Measurements from ENCODE around the gene MEGF8.

Gene MEGF8

DNA sequence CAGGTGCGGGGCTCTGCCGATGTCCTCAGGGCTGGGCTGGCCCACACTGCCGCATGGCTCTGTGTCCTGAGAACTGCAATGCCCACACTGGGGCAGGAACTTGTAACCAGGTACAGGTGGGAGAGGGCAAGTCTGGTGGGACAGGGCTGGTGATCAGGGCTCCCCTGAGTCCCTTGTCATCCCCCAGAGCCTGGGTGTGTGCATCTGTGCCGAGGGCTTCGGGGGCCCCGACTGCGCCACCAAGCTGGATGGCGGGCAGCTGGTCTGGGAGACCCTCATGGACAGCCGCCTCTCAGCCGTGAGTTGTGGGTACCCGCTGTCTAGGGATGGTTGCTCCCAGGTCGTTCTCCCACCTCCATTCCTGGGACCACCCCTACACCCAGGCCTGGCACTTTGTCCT is 30.5 kb downstream of the MEGF8 start:
- ATAC-seq = no peak

DNA sequence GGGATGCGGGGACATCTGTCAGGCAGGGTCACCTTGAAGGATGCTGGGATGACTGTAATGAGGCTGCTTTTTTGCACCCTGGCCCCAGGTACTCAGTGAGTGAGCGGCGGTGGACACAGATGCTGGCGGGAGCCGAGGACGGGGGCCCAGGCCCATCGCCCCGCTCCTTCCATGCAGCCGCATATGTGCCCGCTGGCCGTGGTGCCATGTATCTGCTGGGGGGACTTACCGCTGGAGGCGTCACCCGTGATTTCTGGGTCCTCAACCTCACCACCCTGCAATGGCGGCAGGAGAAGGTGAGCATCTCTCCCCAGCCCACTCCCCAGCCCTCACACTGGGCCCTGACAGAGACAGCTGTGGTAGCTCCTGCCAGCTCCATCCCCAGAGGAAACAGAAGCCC is 31.3 kb downstream of the MEGF8 start:
- no peak for ATAC-seq
- TF ChIP-seq PPARA (CRISPR knock-in tag; IDR thresholded peaks at IDR 0.05; ENCODE audit: borderline replicate concordance) (no peak), ZFP3 (CRISPR knock-in tag; IDR thresholded peaks at IDR 0.05) (no peak)
- TF ChIP-seq, protein P1, sequence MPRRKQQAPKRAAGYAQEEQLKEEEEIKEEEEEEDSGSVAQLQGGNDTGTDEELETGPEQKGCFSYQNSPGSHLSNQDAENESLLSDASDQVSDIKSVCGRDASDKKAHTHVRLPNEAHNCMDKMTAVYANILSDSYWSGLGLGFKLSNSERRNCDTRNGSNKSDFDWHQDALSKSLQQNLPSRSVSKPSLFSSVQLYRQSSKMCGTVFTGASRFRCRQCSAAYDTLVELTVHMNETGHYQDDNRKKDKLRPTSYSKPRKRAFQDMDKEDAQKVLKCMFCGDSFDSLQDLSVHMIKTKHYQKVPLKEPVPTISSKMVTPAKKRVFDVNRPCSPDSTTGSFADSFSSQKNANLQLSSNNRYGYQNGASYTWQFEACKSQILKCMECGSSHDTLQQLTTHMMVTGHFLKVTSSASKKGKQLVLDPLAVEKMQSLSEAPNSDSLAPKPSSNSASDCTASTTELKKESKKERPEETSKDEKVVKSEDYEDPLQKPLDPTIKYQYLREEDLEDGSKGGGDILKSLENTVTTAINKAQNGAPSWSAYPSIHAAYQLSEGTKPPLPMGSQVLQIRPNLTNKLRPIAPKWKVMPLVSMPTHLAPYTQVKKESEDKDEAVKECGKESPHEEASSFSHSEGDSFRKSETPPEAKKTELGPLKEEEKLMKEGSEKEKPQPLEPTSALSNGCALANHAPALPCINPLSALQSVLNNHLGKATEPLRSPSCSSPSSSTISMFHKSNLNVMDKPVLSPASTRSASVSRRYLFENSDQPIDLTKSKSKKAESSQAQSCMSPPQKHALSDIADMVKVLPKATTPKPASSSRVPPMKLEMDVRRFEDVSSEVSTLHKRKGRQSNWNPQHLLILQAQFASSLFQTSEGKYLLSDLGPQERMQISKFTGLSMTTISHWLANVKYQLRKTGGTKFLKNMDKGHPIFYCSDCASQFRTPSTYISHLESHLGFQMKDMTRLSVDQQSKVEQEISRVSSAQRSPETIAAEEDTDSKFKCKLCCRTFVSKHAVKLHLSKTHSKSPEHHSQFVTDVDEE (CRISPR knock-in tag; IDR thresholded peaks at IDR 0.05) = no peak

More for the DNA sequence above, 30.5 kb downstream of the MEGF8 start:
- TF ChIP-seq ZNF8 (CRISPR knock-in tag; IDR thresholded peaks at IDR 0.05) (no peak), BACH2 (CRISPR knock-in tag; IDR thresholded peaks at IDR 0.05; ENCODE audit: borderline replicate concordance) (no peak), GLIS3 (CRISPR knock-in tag; IDR thresholded peaks at IDR 0.05) (no peak)
- TF ChIP-seq, protein P2, sequence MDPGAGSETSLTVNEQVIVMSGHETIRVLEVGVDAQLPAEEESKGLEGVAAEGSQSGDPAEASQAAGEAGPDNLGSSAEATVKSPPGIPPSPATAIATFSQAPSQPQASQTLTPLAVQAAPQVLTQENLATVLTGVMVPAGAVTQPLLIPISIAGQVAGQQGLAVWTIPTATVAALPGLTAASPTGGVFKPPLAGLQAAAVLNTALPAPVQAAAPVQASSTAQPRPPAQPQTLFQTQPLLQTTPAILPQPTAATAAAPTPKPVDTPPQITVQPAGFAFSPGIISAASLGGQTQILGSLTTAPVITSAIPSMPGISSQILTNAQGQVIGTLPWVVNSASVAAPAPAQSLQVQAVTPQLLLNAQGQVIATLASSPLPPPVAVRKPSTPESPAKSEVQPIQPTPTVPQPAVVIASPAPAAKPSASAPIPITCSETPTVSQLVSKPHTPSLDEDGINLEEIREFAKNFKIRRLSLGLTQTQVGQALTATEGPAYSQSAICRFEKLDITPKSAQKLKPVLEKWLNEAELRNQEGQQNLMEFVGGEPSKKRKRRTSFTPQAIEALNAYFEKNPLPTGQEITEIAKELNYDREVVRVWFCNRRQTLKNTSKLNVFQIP (CRISPR knock-in tag; IDR thresholded peaks at IDR 0.05; ENCODE audit: borderline replicate concordance, low read depth) = no peak
- TF ChIP-seq, protein P3, sequence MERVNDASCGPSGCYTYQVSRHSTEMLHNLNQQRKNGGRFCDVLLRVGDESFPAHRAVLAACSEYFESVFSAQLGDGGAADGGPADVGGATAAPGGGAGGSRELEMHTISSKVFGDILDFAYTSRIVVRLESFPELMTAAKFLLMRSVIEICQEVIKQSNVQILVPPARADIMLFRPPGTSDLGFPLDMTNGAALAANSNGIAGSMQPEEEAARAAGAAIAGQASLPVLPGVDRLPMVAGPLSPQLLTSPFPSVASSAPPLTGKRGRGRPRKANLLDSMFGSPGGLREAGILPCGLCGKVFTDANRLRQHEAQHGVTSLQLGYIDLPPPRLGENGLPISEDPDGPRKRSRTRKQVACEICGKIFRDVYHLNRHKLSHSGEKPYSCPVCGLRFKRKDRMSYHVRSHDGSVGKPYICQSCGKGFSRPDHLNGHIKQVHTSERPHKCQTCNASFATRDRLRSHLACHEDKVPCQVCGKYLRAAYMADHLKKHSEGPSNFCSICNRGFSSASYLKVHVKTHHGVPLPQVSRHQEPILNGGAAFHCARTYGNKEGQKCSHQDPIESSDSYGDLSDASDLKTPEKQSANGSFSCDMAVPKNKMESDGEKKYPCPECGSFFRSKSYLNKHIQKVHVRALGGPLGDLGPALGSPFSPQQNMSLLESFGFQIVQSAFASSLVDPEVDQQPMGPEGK (CRISPR knock-in tag; IDR thresholded peaks at IDR 0.05; ENCODE audit: borderline replicate concordance) = no peak
- TF ChIP-seq, protein P4, sequence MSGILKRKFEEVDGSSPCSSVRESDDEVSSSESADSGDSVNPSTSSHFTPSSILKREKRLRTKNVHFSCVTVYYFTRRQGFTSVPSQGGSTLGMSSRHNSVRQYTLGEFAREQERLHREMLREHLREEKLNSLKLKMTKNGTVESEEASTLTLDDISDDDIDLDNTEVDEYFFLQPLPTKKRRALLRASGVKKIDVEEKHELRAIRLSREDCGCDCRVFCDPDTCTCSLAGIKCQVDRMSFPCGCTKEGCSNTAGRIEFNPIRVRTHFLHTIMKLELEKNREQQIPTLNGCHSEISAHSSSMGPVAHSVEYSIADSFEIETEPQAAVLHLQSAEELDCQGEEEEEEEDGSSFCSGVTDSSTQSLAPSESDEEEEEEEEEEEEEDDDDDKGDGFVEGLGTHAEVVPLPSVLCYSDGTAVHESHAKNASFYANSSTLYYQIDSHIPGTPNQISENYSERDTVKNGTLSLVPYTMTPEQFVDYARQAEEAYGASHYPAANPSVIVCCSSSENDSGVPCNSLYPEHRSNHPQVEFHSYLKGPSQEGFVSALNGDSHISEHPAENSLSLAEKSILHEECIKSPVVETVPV (CRISPR knock-in tag; IDR thresholded peaks at IDR 0.05) = no peak

DNA sequence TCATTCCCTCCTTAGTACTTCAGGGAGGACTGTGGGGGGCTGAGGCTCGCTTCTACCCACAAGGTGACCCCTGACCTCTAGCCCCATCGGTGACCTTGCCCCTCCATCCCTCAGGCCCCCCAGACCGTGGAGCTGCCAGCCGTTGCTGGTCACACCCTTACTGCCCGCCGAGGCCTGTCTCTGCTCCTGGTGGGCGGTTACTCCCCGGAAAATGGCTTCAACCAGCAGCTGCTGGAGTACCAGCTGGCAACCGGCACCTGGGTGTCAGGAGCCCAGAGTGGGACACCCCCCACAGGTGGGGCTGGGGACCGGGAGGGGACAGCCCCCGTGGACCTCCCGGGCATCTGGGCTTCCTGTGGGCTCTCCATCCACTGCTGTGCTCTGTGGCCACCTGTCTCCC is 31.9 kb downstream of the MEGF8 start:
- TF ChIP-seq ISL1 (CRISPR knock-in tag; IDR thresholded peaks at IDR 0.05) = no peak
- no peak for TF ChIP-seq ZFP3 (CRISPR knock-in tag; IDR thresholded peaks at IDR 0.05)
- no peak for TF ChIP-seq CSDC2 (CRISPR knock-in tag; IDR thresholded peaks at IDR 0.05)
- no peak for TF ChIP-seq RARB (CRISPR knock-in tag; IDR thresholded peaks at IDR 0.05)
- TF ChIP-seq ZFP30 (CRISPR knock-in tag; IDR thresholded peaks at IDR 0.05) = no peak
- TF ChIP-seq, protein P1 (CRISPR knock-in tag; IDR thresholded peaks at IDR 0.05) = no peak
- TF ChIP-seq ZNF8 (CRISPR knock-in tag; IDR thresholded peaks at IDR 0.05) = no peak
- TF ChIP-seq GLIS3 (CRISPR knock-in tag; IDR thresholded peaks at IDR 0.05) = no peak
- no peak for TF ChIP-seq ZC3H10 (CRISPR knock-in tag; IDR thresholded peaks at IDR 0.05)
- ATAC-seq = no peak

DNA sequence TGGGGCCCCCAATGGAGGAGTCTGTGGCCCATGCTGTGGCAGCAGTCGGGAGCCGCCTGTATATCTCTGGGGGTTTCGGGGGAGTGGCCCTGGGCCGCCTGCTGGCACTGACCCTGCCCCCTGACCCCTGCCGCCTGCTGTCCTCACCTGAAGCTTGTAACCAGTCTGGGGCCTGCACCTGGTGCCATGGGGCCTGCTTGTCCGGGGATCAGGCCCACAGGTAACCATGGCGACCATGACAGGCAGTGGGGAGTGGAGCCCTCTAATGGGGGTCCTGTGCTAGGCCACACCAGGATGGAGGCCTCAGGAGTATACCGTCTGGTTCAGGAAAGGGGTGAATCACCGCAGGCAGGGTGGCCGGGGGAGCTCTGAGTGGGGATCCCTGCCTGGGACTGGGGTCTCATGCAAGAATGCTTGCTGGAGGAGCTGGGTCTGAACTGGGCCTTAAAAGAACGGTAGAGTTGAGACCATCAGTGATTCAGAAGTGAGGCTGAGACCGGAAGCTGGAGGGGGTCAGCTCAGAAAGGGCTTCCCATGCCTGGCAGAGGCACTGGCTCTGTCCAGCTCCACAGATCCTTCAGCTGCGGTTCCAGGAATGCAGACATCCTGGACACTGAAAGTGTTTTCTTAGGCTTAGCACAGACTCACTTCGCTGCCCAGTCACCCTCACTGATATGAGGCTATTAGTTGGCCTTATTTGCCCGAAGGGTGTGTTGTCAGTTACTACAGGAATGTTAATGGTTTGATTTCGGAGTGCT is 35.5 kb downstream of the MEGF8 start:
- no peak for ATAC-seq
- TF ChIP-seq ZNF70 (CRISPR knock-in tag; IDR thresholded peaks at IDR 0.05) (no peak), ZC3H10 (CRISPR knock-in tag; IDR thresholded peaks at IDR 0.05) (no peak), TOX (CRISPR knock-in tag; IDR thresholded peaks at IDR 0.05; ENCODE audit: borderline replicate concordance) (no peak), ISL1 (CRISPR knock-in tag; IDR thresholded peaks at IDR 0.05) (no peak)
- TF ChIP-seq, protein P3 (CRISPR knock-in tag; IDR thresholded peaks at IDR 0.05; ENCODE audit: borderline replicate concordance) = no peak
- TF ChIP-seq, protein P2 (CRISPR knock-in tag; IDR thresholded peaks at IDR 0.05; ENCODE audit: borderline replicate concordance, low read depth) = no peak

Measured in SK-N-SH treated with all-trans-retinoic acid at 6 μM for 48 hours (cell line).